Upper lobe of left lung (tissue), 6 donors: ENCODE measurements around the gene KIAA0586. TPM values are rescaled to one million over a fixed set of nuclear protein-coding genes. Genes with fewer than 3 reads are reported as not detected.
"Not testable (repeated sequence)": the region's sequence is repeated elsewhere in the genome, so short reads cannot be mapped to it uniquely, and the experiment has no call there.

Experiments
- ATAC-seq, 2 donors: fragments of 200-7000 bp; cut with Tn5 transposase; one replicate each; pipeline ENCODE4 v1.9.1; 2022; ENCODE audit warnings: mild to moderate bottlenecking in 2 of 2, moderate library complexity in 2 of 2; ENCODE audit not compliant: low FRiP score in 2 of 2
- DNase-seq, 2 donors: peaks; one replicate each; pipeline ENCODE4 v3.0.0-alpha.2; 2019 to 2020
- H3K27ac ChIP-seq, 4 donors: fragments of 200-600 bp; sonication (generic); one replicate each; pipeline ENCODE4 v1.5.1; 2016 to 2019
- H3K27me3 ChIP-seq, 4 donors: fragments of 200-600 bp; sonication (generic); one replicate each; pipeline ENCODE4 v1.5.1; 2017 to 2019
- H3K36me3 ChIP-seq, 4 donors: fragments of 200-600 bp; sonication (generic); one replicate each; pipeline ENCODE4 v1.5.1; 2016 to 2019
- H3K4me1 ChIP-seq, 4 donors: fragments of 200-600 bp; sonication (generic); one replicate each; pipeline ENCODE4 v1.5.1; 2018 to 2019
- H3K4me3 ChIP-seq, 4 donors: fragments of 200-600 bp; sonication (generic); one replicate each; pipeline ENCODE4 v1.5.1; 2017 to 2019; ENCODE audit warnings: mild to moderate bottlenecking in 2 of 4, moderate library complexity in 1 of 4
- H3K9me3 ChIP-seq, 4 donors: fragments of 200-600 bp; sonication (generic); one replicate each; pipeline ENCODE4 v1.5.1; 2018 to 2019
- EP300 ChIP-seq, 4 donors: sonication (generic); formaldehyde crosslinking; IDR thresholded peaks; one replicate each; pipeline ENCODE4 v1.5.1; 2017; ENCODE audit warnings: antibody characterized with exemption in 4 of 4, control low read depth in 2 of 4
- POLR2A ChIP-seq, 4 donors: fragments of 450-650 bp; IDR thresholded peaks; one replicate each; pipeline ENCODE4 v1.5.1; 2016 to 2017; ENCODE audit warnings: antibody characterized with exemption in 4 of 4, mild to moderate bottlenecking in 2 of 4
- POLR2AphosphoS5 ChIP-seq, 2 donors: sonication (generic); formaldehyde crosslinking; IDR thresholded peaks; one replicate each; pipeline ENCODE4 v1.5.1; 2017; ENCODE audit warnings: antibody characterized with exemption in 2 of 2
- WGBS, 2 donors: methylation state at CpG; one replicate each; pipeline ENCODE4 v1.1.5; 2017 to 2018; 5-methylcytosine and 5-hydroxymethylcytosine counted together
- total RNA-seq, 6 donors: library from RNA; depleted of rRNA in 4 of 6; stranded (reverse); fragments of >200 nt in 4 of 6; gene quantifications; one replicate each; pipeline versions ENCODE4 v1.1.0 to v1.2.1, GENCODE V29; 2016 to 2021
- TF ChIP-seq, protein P1 (sequence below), 6 experiments: fragments of 450-650 bp in 4 of 6; fragments of 200-600 bp in 2 of 6; sonication (generic) in 2 of 6; IDR thresholded peaks; one replicate each; pipeline ENCODE4 v1.5.1; 2016 to 2019; ENCODE audit warnings: antibody characterized with exemption in 6 of 6
- donor health status: DM: no; HTN: no; CAD: no; lungs with moderate emphysema.
- donor health status: DM: no; HTN: yes; CAD: no; lungs with severe emphysema.

KIAA0586 gene
- total RNA-seq, 6 donors from 2014 or later: 9.2 to 29.3 (median 12.2) TPM

DNA sequence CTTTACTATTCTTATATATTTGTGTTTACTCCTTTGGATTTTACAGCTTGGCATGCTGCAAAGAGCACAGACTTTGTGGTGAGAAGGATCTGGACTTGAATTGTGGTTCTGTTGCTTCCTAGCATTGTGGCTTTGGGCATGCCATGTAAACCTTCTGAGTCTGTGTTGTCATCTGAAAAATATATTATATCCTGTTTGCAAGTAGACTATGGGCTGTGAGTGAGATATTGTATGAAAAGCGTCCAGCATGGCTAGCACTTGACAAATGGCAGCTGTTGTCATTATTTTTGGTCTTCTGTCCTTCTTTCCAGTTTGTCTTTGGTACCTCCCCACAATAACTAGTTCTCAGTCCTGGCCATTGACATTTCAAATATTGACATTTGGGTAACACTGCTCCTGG, 148.4 kb downstream of the KIAA0586 start:
- no peak overlapping the region for H3K4me3 ChIP-seq
- H3K4me1 ChIP-seq: no peaks in the 10 kb centered on the region
- no peak overlapping the region for H3K27ac ChIP-seq
- no peaks in the 10 kb centered on the region for H3K36me3 ChIP-seq
- TF ChIP-seq POLR2A (IDR thresholded peaks at IDR 0.05): no peak
- TF ChIP-seq POLR2AphosphoS5 (IDR thresholded peaks at IDR 0.05): no peak
- no peak for TF ChIP-seq EP300 (IDR thresholded peaks at IDR 0.05)
- TF ChIP-seq, protein P1, sequence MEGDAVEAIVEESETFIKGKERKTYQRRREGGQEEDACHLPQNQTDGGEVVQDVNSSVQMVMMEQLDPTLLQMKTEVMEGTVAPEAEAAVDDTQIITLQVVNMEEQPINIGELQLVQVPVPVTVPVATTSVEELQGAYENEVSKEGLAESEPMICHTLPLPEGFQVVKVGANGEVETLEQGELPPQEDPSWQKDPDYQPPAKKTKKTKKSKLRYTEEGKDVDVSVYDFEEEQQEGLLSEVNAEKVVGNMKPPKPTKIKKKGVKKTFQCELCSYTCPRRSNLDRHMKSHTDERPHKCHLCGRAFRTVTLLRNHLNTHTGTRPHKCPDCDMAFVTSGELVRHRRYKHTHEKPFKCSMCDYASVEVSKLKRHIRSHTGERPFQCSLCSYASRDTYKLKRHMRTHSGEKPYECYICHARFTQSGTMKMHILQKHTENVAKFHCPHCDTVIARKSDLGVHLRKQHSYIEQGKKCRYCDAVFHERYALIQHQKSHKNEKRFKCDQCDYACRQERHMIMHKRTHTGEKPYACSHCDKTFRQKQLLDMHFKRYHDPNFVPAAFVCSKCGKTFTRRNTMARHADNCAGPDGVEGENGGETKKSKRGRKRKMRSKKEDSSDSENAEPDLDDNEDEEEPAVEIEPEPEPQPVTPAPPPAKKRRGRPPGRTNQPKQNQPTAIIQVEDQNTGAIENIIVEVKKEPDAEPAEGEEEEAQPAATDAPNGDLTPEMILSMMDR (IDR thresholded peaks at IDR 0.05): no peak
- DNase-seq (no peak), ATAC-seq (no peak)
- 9 to 23% methylated on average over 1 of the region's 1 CpG for WGBS, 2 donors
- H3K27me3 ChIP-seq: no peaks in the 10 kb centered on the region
- H3K9me3 ChIP-seq: peaks cover 0 to 5% (median 0%) of the 10 kb centered on the region in 4 donors

DNA sequence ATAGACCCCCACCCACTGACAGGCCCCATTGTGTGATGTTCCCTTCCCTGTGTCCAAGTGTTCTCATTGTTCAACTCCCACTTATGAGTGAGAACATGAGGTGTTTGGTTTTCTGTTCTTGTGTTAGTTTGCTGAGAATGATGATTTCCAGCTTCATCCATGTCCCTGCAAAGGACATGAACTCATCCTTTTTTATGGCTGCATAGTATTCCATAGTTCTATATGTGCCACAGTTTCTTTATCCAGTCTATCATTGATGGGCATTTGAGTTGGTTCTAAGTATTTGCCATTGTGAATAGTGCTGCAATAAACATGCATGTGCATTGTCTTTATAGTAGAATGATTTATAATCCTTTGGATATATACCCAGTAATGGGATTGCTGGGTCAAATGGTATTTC, 152.5 kb downstream of the KIAA0586 start:
- not testable (repeated sequence) for H3K27me3 ChIP-seq, H3K36me3 ChIP-seq, DNase-seq, H3K4me3 ChIP-seq, H3K9me3 ChIP-seq, ATAC-seq, H3K27ac ChIP-seq, H3K4me1 ChIP-seq

DNA sequence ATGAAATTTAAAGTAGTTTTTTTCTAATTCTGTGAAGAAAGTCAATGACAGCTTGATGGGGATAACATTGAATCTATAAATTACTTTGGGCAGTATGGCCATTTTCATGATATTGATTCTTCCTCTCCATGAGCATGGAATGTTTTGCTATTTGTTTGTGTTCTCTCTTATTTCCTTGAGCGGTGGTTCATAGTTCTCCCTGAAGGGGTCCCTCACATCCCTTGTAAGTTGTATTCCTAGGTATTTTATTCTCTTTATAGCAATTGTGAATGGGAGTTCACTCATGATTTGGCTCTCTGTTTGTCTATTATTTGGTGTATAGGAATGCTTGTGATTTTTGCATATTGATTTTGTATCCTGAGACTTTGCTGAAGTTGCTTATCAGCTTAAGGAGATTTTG, 153.9 kb downstream of the KIAA0586 start:
- not testable (repeated sequence) for H3K27ac ChIP-seq, DNase-seq, ATAC-seq

DNA sequence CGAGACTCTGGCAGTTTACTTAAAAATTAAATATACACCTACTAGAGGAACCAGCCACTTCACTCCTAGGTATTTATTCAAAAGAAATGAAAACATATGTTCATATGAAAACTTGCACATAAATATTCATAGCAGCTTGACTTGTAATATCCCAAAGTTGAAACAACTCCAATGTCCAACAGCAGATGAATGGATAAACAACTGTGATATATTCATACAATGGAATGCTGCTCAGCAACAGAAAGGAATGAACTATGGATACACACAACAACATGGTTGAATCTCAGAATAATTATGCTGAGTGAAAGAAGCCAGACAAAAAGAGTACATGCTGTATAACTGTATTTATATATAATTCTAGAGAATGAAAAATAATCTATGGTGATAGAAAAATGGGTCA, 156.9 kb downstream of the KIAA0586 start:
- H3K4me1 ChIP-seq: no peaks in the 10 kb centered on the region
- H3K27me3 ChIP-seq: no peaks in the 10 kb centered on the region
- no peak for DNase-seq
- no peak for TF ChIP-seq POLR2A (IDR thresholded peaks at IDR 0.05)
- TF ChIP-seq, protein P1 (IDR thresholded peaks at IDR 0.05): no peak
- TF ChIP-seq EP300 (IDR thresholded peaks at IDR 0.05): no peak
- no peak for TF ChIP-seq POLR2AphosphoS5 (IDR thresholded peaks at IDR 0.05)
- H3K4me3 ChIP-seq: no peak overlapping the region
- ATAC-seq: no peak
- WGBS, 2 donors: 68 to 78% methylated on average over 1 of the region's 1 CpG
- H3K36me3 ChIP-seq: no peaks in the 10 kb centered on the region
- no peak overlapping the region for H3K27ac ChIP-seq
- peaks cover 0 to 5% (median 0%) of the 10 kb centered on the region in 4 donors for H3K9me3 ChIP-seq

More for the DNA sequence above, 153.9 kb downstream of the KIAA0586 start:
- H3K36me3 ChIP-seq, H3K9me3 ChIP-seq, H3K4me1 ChIP-seq, H3K27me3 ChIP-seq, H3K4me3 ChIP-seq: not testable (repeated sequence)
- 90 to 100% methylated on average over 1 of the region's 1 CpG for WGBS, 2 donors

DNA sequence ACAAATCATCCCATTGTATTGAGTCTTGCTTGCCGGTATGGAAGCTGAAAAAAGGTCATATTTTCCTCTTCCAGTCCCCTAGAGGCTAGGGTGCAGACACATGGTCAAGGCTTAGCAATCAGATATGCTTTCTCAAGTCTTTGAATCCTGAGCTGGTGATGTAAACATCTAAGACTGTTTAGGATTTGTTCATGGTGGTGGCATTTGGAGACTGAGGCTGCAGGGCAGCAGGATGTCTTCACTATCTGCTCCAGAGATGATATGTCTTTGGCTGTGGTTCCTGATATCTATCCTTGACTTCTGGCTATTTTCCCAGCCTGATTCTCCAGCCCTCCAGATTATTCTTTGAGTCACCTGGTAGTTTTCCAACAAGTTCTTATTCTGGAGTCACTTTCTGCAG, 159.8 kb downstream of the KIAA0586 start:
- Histone ChIP-seq H3K9me3 (no peaks in the 10 kb centered on the region), H3K27ac (no peak overlapping the region), H3K4me1 (no peaks in the 10 kb centered on the region), H3K27me3 (no peaks in the 10 kb centered on the region), H3K4me3 (no peak overlapping the region), H3K36me3 (no peaks in the 10 kb centered on the region)
- no peak for DNase-seq
- ATAC-seq: no peak
- TF ChIP-seq POLR2AphosphoS5 (IDR thresholded peaks at IDR 0.05) (no peak), POLR2A (IDR thresholded peaks at IDR 0.05) (no peak)
- TF ChIP-seq, protein P1 (IDR thresholded peaks at IDR 0.05): no peak
- 55 to 61% methylated on average over 1 of the region's 1 CpG for WGBS, 2 donors

DNA sequence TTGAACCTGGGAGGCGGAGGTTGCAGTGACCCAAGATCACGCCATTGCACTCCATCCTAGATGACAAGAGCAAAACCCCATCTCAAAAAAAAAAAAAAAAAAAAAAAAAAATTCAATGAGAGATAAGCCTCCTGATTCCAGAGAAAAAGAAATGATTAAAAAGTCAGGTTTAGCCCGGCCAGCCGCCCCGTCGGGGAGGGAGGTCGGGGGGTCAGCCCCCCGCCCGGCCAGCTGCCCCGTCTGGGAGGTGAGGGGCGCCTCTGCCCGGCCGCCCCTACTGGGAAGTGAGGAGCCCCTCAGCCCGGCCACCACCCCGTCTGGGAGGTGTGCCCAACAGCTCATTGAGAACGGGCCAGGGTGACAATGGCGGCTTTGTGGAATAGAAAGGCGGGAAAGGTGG, 160.8 kb downstream of the KIAA0586 start:
- peak in 1 of 2 donors; percentile 53 for DNase-seq
- H3K27me3 ChIP-seq, H3K4me3 ChIP-seq, H3K4me1 ChIP-seq, H3K9me3 ChIP-seq, H3K27ac ChIP-seq, H3K36me3 ChIP-seq, ATAC-seq: not testable (repeated sequence)
- 88 to 94% methylated on average over 18 of the region's 18 CpGs for WGBS, 2 donors
